8988T (cell line): Measurements from ENCODE around the gene IRAK1.
"Not testable (repeated sequence)": the region's sequence is repeated elsewhere in the genome, so short reads cannot be mapped to it uniquely, and the experiment has no call there.

Experiments
- DNase-seq: peaks from one replicate; pipeline ENCODE4 v3.0.0; 2011

The IRAK1 gene

GRCh38 chrX:153993978-153994377 is 25.7 kb downstream of the IRAK1 start:
- DNase-seq: no peak

- no peak for DNase-seq
Observed at GRCh38 chrX:153993079-153993478, 26.6 kb downstream of the IRAK1 start.

GRCh38 chrX:153992180-153992579 is 27.5 kb downstream of the IRAK1 start:
- DNase-seq: no peak

DNA sequence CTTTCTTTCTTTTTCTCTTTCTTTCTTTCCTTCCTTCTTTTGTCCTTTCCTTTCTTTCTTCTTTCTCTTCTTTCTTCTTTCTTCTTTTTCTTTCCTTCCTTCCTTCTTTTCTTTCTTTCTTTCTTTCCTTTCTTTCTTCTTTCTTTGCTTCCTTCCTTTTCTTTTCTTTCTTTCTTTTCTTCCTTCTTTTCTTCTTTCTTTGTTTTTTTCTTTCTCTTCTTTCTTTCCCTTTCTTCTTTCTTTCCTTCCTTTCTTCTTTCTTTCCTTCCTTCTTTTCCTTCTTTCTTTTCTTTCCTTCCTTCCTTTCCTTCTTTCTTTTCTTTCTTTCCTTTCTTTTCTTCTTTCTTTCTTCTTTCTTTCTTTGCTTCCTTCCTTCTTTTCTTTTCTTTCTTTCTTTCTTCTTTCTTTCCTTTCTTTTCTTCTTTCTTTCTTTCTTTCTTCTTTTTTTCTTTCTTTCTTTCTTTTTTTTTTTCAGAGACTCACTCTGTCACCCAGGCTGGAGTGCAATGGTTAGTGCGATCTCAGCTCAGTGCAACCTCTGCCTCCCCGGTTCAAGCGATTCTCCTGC is 28.6 kb downstream of the IRAK1 start:
- DNase-seq: no peak

GRCh38 chrX:153989973-153990655 is 29.6 kb downstream of the IRAK1 start:
- DNase-seq: no peak

DNA sequence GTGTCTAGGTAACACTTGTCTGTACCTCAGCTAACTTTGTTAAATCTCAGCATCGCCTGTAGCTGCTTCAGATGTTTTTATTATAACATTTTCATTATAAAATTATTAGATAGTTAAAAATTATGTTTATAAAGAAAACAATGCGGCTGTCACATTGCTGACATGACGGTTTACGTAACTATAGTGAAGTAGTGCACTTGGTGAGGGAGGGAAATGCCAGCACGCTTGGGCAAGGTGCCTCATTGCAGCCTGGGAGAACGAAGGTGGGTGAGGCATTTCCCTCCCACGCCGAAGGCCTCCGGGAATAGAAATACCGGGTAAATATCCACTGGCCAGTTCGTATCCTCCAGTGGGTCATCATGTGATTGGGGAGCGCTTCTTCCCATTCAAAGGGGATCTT is 31.2 kb downstream of the IRAK1 start:
- no peak for DNase-seq

- no peak for DNase-seq
Observed at GRCh38 chrX:153984351-153985178, 35.1 kb downstream of the IRAK1 start.

DNA sequence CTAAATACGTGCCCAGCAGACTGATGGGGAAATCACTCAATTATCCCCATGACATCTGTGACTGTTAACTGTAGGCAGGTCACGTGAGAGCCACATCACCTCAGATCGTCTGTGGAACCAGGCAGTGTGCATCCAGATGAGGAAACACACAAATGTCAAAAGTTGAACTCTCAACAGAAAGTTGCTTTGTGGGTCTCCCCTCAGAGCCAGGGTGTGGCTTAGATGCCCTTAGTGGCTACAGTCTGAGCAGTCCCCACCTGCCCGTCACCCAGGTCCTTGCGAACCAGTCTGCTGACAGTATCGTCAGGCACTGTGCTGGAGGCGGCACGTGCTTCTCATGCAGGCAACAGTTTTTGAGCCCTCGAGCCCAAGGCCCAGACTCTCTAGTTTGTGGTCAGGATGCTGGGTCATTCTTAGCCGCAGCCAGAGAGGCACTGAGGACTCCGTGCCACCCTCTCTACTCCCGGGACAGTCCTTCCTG is 36.3 kb downstream of the IRAK1 start:
- no peak for DNase-seq

DNA sequence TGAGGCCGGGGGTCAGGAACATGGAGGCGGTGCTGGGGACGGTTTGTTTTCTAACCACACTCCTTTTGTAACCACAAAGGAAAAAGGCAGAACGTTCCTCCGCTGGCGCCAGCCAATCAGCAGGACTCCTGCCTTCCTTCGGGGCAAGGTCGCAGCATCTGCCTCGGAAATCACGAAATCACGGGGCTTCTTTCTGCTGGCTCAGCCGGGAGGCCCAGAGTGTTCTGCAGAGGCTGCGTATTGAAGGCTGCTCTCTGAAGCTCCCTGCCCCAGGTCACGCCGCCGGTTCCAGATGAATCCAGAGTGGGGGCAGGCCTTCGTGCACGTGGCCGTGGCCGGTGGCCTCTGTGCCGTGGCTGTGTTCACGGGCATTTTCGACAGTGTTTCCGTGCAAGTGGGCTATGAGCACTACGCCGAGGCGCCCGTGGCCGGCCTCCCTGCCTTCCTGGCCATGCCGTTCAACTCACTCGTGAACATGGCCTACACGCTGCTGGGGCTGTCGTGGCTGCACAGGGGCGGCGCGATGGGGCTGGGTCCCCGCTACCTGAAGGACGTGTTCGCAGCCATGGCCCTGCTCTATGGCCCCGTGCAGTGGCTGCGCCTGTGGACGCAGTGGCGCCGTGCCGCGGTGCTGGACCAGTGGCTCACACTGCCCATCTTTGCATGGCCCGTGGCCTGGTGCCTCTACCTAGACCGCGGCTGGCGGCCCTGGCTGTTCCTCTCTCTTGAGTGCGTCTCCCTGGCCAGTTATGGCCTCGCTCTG is 37.8 kb downstream of the IRAK1 start:
- no peak for DNase-seq

DNA sequence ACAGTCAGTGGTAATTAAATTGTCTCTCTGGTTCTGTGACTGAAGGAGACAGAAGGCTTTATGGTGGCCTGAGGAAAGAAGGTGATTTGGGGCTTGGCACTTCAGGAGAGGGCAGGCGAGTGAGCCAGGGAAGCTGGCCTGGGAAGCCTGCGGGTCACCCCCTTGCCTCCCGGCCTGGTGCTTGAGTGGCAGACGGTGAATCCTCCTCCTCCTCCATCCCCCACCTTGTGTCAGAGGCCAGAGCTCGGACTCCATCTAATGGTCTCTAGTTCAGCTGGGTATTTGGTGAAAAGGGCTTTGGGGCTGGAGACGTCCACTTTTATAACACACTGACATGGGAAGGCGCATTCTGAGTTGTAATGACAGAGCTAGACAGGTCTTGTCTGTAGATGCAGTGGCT is 38.5 kb downstream of the IRAK1 start:
- no peak for DNase-seq

DNA sequence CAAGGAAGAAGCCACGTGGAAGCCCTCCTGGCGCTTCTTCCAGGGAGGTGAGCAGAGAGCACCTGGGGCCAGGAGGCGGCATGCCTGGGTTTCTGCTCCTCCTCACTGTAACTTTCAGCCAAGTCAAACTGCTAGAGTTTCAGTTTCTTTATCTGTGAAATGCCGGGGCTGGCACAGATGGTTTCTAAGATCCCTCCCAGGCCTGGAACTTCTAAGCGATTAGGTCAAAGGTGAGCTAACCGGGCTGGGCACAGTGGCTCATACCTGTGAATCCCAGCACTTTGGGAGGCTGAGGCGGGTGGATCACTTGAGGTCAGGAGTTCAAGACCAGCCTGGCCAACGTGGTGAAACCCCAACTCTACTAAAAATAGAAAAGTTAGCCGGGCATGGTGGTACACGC is 39.3 kb downstream of the IRAK1 start:
- not testable (repeated sequence) for DNase-seq

DNA sequence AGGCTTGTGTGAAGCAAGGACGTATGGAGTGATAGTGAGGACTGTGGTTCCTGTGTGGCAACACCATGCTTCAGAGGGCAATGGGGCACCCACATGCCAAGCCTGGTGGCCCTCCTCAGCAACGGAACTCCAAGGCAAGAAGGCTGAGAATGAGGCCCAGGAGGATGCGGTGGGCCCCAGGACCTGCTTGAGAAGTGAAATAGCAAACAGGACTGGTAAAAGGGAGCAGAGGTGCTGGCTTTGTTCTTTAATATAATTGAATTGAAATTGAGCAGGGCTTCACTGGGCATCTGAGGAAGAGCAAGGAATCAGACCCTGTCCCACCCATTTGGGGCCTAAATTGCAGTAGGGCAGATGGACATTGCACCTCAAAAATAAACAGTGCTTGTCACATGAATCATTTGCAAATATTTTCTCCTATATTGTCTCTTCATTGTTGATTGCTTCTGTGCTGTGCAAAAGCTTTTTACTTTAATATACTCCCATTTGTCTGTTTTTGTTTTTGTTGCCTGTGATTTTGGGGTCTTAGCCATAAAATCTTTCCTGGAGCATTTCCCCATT is 44.9 kb downstream of the IRAK1 start:
- no peak for DNase-seq

GRCh38 chrX:153974003-153974725 is 45.5 kb downstream of the IRAK1 start:
- no peak for DNase-seq

DNA sequence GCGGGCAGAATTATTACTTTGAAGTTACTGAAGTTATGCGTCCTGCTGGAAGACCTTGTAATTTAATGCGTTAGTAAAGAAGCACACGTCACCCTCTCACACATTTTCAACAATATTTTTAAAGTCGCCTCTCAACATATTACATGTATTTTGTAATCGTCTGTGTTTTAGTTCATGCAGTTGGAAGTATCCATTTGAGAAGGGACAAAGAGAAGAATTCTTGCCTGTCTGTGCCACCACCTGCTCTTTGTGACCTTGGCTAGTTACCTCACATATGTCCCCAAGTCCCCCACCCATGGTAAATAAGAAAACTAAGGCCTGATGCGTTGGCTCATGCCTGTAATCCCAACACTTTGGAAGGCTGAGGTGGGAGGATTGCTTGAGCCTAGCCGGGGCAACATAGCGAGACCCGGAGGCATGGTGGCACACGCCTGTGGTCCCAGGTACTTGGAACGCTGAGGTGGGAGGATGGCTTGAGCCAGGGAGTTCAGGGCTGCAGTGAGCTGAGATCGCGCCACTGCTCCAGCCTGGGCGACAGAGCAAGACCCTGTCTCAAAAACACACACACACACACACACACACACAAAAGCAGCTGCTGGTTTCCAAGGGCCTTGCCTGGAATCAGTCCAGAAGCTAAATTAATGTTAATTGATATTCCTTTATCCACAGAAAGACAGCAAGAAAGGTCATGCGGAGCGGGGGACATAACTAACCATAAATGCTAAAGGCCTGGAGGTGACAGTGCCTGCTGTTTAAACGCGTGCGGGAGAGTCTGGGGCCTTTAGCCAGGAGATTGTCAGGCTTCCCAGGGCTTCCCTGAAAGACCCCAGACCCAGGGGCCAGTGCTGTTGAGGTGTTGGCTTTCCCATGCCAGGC is 46.3 kb downstream of the IRAK1 start:
- no peak for DNase-seq

- DNase-seq: peak; percentile 94
Observed at GRCh38 chrX:153972368-153973126, 47.2 kb downstream of the IRAK1 start, which contains the start of gene TMEM187. Gene TMEM187, plus strand, starts transcription at chrX:153972754. Its CDS starts 9,309 bp downstream, at chrX:153982063.

GRCh38 chrX:153971450-153972367 is 48.0 kb downstream of the IRAK1 start, which contains the start of gene HCFC1:
Gene HCFC1, minus strand, starts transcription at chrX:153971818. Its CDS starts 978 bp downstream, at chrX:153970840.
- DNase-seq: peak; percentile 92

DNA sequence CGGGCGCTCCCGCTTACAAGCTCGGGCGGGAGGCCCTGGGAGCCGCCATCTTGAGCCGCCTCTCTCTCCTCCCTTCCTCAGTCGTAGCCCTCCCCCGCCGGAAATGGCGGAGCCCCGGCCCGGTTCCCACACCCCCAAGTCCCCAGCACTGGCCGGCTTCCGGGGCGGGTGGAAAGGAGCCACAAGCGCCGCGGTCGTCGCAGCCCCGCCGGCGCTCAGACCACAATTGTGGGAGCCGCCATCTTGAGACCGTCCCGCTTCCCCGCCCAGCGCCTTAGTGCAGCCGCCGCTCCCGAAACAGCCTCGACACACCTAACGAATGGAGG is 48.6 kb downstream of the IRAK1 start:
- peak; percentile 90 for DNase-seq

DNA sequence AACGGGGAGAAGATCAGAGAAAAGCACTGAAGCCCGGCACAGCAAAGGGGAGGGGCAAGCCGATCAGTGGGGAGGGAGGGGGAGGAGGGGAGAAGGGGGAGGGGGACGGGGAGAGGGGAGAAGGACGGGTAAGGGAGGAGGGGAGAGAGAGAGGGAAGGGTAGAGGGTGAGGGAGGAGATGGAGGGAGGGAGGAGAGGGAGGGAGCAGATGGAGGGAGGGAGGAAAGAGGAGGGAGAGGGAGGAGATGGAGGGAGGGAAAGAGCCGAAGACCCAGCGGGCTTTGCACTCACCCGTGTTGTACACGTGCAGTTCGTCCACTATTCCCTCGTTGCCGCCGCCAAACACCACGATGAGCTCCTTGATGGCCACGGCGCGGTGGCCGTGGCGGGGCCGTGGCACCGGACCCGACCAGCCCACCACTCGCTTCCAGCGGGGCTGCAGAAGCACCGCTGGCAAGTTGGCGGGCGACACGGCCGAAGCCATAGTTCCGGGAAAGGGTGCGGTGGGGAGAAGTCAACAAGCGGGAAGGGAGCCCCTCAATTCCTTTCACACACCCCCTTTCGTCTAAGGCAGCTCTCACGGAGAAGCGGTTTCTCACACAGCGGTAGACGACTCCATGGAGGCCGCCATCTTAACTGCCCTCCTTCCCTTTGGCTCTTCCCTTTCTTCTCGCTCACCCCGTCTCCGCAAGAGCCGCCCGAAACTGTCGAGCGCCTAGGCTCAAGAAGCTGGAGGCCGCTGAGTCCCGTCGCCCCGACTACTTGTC is 49.2 kb downstream of the IRAK1 start:
- no peak for DNase-seq
